ENCODE data around the gene ROR1.
"Not testable (repeated sequence)": the region's sequence is repeated elsewhere in the genome, so short reads cannot be mapped to it uniquely, and the experiment has no call there.

The ROR1 gene

GRCh38 chr1:64196074-64196870, 422.5 kb downstream of the ROR1 start:
- no peak for DNase-seq

GRCh38 chr1:64197076-64197475, 423.3 kb downstream of the ROR1 start:
- no peak for DNase-seq

- DNase-seq, result no peak
Measured at GRCh38 chr1:64199154-64199553, 425.3 kb downstream of the ROR1 start.

GRCh38 chr1:64200064-64200463, 426.2 kb downstream of the ROR1 start:
- no peak for DNase-seq

- DNase-seq, result no peak
Measured at GRCh38 chr1:64203420-64203819, 429.6 kb downstream of the ROR1 start, which contains the start of gene UBE2U. UBE2U (plus strand) TSS chr1:64203623; CDS start chr1:64204051, 428 bp downstream.

- DNase-seq, result no peak
Measured at GRCh38 chr1:64209221-64209620, 435.4 kb downstream of the ROR1 start.

GRCh38 chr1:64212031-64212430, 438.2 kb downstream of the ROR1 start:
- no peak for DNase-seq

- no peak for DNase-seq
Measured at GRCh38 chr1:64215576-64215975, 441.8 kb downstream of the ROR1 start.

GRCh38 chr1:64220241-64220640, 446.4 kb downstream of the ROR1 start:
- no peak for DNase-seq

GRCh38 chr1:64223329-64224151, 449.7 kb downstream of the ROR1 start:
- DNase-seq, result no peak

GRCh38 chr1:64224236-64224635, 450.4 kb downstream of the ROR1 start:
- not testable (repeated sequence) for DNase-seq

- DNase-seq, result no peak
Measured at GRCh38 chr1:64228167-64228957, 454.5 kb downstream of the ROR1 start.

GRCh38 chr1:64229307-64229706, 455.5 kb downstream of the ROR1 start:
- DNase-seq, result no peak
